ENCODE measurements around the gene ADCY7. TPM values are rescaled to one million over a fixed set of nuclear protein-coding genes. Genes with fewer than 3 reads are reported as not detected.

Gene ADCY7
- total RNA-seq, 6 experiments from 2014 or later = 32.7 to 48.1 (median 41.9) TPM

GRCh38 chr16:50314665-50315064 lies 48.3 kb downstream of the ADCY7 start:
- peaks cover 4% of the 10 kb centered on the region; the same call in 1 of the 2 replicates for H3K27me3 Mint-ChIP-seq (ENCODE audit: insufficient read depth)
- no peak overlapping the region for H3K27ac Mint-ChIP-seq
- H3K9me3 Mint-ChIP-seq = no peaks in the 10 kb centered on the region
- H3K4me1 Mint-ChIP-seq (ENCODE audit: low read depth) = peaks cover 6% of the 10 kb centered on the region; the same call in 1 of the 2 replicates
- H3K4me3 Mint-ChIP-seq = no peak overlapping the region
- no peak for DNase-seq
- H3K36me3 Mint-ChIP-seq (ENCODE audit: low read depth) = peaks cover 18% of the 10 kb centered on the region
- TF ChIP-seq CTCF (IDR thresholded peaks at IDR 0.05) = no peak

GRCh38 chr16:50315346-50315997 lies 49.1 kb downstream of the ADCY7 start:
- no peak overlapping the region for H3K4me3 Mint-ChIP-seq
- TF ChIP-seq CTCF (IDR thresholded peaks at IDR 0.05) = no peak
- DNase-seq = no peak
- H3K27ac Mint-ChIP-seq = no peak overlapping the region
- no peaks in the 10 kb centered on the region for H3K9me3 Mint-ChIP-seq
- H3K27me3 Mint-ChIP-seq (ENCODE audit: insufficient read depth) = no peaks in the 10 kb centered on the region
- peaks cover 6% of the 10 kb centered on the region; the same call in 1 of the 2 replicates for H3K4me1 Mint-ChIP-seq (ENCODE audit: low read depth)
- H3K36me3 Mint-ChIP-seq (ENCODE audit: low read depth) = peaks cover 21% of the 10 kb centered on the region

GRCh38 chr16:50316102-50316847 lies 49.9 kb downstream of the ADCY7 start:
- Mint-ChIP-seq H3K4me1 (ENCODE audit: low read depth) (peaks cover 6% of the 10 kb centered on the region; the same call in 1 of the 2 replicates), H3K4me3 (no peak overlapping the region), H3K27ac (no peak overlapping the region), H3K36me3 (ENCODE audit: low read depth) (peaks cover 22% of the 10 kb centered on the region), H3K27me3 (ENCODE audit: insufficient read depth) (no peaks in the 10 kb centered on the region), H3K9me3 (no peaks in the 10 kb centered on the region)
- no peak for TF ChIP-seq CTCF (IDR thresholded peaks at IDR 0.05)
- DNase-seq = no peak

GRCh38 chr16:50316848-50317630 lies 50.7 kb downstream of the ADCY7 start:
- Mint-ChIP-seq H3K27me3 (ENCODE audit: insufficient read depth) (no peaks in the 10 kb centered on the region), H3K27ac (no peak overlapping the region), H3K4me3 (no peak overlapping the region), H3K4me1 (ENCODE audit: low read depth) (peaks cover 6% of the 10 kb centered on the region; the same call in 1 of the 2 replicates), H3K9me3 (no peaks in the 10 kb centered on the region), H3K36me3 (ENCODE audit: low read depth) (peaks cover 22% of the 10 kb centered on the region)
- 0 out of 2 replicates have a peak, but pooled peaks have one; percentile 10 for TF ChIP-seq CTCF (IDR thresholded peaks at IDR 0.05)
- no peak for DNase-seq

GRCh38 chr16:50318796-50319578 lies 52.6 kb downstream of the ADCY7 start:
- Mint-ChIP-seq H3K4me3 (no peak overlapping the region), H3K27me3 (ENCODE audit: insufficient read depth) (no peaks in the 10 kb centered on the region), H3K36me3 (ENCODE audit: low read depth) (peaks cover 13% of the 10 kb centered on the region), H3K4me1 (ENCODE audit: low read depth) (peaks cover 10% of the 10 kb centered on the region), H3K9me3 (no peaks in the 10 kb centered on the region), H3K27ac (no peak overlapping the region)
- no peak for DNase-seq
- no peak for TF ChIP-seq CTCF (IDR thresholded peaks at IDR 0.05)

All from HFFc6 (cell line).